GM12864 (cell line): ENCODE data around the gene STK33.

Source experiments
- DNase-seq: peaks from one replicate; pipeline ENCODE4 v3.0.0-alpha.2; 2011; ENCODE audit warnings: low read depth
- H3K4me3 ChIP-seq: 2 replicates; pipeline ENCODE4 v1.5.1; 2011; ENCODE audit warnings: mild to moderate bottlenecking, low read depth, low read length, control low read depth
- TF ChIP-seq, protein P1 (sequence below): IDR thresholded peaks from 2 replicates; pipeline ENCODE4 v1.5.1; 2011; ENCODE audit warnings: low read depth, mild to moderate bottlenecking, moderate library complexity, low read length, control low read depth, inconsistent platforms; ENCODE audit errors: missing control alignments

Gene STK33

DNA sequence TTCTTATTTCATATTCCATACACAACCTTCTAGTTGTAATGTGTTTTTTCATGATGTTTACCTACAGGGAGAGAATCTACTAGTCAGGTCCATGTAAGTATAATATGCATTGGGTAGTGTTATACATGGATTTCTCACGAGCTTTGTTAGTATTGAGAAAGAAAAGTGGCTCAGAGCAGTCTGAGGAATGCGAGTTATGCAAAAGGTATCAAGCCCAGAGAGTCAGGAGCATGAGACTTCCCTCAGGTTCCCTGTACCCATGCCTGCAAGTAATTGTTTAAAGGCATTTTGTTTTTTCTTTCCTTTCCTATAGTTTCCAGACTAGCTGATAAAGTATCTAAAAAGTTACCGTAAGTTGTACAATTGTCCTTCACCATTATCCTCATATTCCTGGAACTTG lies 66.1 kb downstream of the STK33 start:
- TF ChIP-seq, protein P1, sequence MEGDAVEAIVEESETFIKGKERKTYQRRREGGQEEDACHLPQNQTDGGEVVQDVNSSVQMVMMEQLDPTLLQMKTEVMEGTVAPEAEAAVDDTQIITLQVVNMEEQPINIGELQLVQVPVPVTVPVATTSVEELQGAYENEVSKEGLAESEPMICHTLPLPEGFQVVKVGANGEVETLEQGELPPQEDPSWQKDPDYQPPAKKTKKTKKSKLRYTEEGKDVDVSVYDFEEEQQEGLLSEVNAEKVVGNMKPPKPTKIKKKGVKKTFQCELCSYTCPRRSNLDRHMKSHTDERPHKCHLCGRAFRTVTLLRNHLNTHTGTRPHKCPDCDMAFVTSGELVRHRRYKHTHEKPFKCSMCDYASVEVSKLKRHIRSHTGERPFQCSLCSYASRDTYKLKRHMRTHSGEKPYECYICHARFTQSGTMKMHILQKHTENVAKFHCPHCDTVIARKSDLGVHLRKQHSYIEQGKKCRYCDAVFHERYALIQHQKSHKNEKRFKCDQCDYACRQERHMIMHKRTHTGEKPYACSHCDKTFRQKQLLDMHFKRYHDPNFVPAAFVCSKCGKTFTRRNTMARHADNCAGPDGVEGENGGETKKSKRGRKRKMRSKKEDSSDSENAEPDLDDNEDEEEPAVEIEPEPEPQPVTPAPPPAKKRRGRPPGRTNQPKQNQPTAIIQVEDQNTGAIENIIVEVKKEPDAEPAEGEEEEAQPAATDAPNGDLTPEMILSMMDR, result no peak
- H3K4me3 ChIP-seq, result no peak overlapping the region
- DNase-seq, result no peak

DNA sequence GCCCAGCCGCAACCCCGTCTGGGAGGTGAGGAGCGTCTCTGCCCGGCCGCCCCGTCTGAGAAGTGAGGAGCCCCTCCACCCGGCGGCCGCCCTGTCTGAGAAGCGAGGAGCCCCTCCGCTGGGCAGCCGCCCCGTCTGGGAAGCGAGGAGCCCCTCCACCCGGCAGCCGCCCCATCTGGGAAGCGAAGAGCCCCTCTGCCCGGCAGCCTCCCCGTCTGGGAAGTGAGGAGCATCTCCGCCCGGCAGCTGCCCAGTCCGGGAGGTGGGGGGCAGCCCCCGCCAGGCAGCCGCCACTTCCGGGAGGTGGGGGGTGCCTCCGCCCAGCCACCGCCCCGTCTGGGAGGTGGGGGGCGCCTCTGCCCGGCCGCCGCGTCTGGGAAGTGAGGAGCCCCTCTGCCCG lies 70.6 kb downstream of the STK33 start:
- no peak overlapping the region for H3K4me3 ChIP-seq
- TF ChIP-seq, protein P1, result no peak
- DNase-seq, result no peak

DNA sequence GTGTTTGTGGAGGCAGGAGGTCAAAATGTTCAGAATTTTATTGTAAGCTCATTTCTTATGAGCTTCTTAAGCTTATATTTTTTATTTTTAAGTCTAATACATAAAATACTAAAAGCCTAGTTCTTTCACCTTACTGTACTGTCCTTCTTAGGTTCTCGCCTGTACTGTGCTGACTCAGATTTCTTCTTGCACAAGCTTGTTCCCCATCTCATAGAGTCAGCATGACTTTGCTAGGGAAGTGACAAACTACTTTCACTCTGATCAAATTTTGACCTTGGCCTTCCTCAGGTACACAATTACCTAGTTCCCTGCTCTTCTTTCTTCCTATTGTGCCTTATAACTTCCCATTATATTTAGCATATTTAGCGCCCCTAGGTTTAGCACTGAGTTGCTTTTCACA lies 81.5 kb downstream of the STK33 start:
- TF ChIP-seq, protein P1, result no peak
- DNase-seq, result no peak
- no peak overlapping the region for H3K4me3 ChIP-seq

DNA sequence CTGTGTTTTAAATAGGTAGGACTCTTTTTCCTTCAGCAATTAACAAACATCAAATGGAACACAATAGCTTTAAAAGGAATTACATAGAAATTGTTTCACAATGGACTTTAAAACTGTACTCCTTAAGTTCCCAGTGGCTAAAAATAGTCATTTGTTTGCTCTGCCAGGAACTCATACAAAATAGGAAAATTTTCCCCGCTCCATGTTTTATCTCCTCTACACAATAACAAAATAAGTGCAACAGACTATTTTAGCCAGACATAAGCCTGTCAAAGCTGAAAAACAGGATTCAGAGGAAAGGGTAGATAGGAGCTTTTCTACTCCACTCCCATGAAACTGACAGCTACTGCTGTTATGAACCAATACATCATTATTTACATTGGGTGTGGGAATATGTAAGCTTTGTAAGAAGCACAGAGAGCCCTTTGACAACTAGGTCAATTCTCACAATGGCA lies 90.1 kb downstream of the STK33 start:
- DNase-seq, result no peak
- H3K4me3 ChIP-seq, result no peak overlapping the region
- TF ChIP-seq, protein P1, result no peak

DNA sequence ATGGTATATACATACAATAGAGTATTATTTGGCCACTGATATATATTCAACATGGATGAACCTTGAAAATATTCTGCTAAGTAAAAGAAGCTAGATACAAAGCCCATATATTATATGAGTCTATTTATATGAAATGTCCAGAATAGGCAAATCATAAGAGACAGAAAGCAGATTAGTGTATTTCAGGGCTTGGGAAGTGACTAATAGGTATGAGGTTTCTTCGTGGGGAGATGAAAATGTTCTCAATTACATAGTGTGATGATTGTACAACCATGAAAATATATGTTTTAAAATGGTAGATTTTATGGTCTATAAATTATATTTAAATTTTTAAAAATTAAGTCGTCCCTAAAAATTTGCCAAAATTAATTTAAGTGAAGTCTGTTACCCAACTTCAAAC lies 92.2 kb downstream of the STK33 start:
- no peak overlapping the region for H3K4me3 ChIP-seq
- no peak for DNase-seq
- TF ChIP-seq, protein P1, result no peak

DNA sequence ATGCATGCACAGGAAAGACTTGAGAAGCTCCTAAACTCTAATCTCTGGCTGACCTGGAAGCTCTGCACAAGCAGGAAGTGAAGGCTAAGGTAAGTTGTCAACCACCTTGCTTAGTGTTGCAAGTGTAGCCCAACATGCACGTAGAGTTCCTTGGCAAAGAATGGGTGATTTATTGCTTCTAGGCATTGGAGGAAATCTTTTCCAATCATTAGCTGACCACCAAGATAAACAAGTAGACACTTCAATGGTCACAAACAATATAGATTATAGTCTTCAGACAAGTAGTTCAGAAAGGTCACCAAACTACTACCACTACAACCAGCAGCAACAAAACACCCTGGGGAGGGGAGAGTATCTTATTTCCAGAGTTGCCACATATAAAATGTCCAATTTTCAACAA lies 105.6 kb downstream of the STK33 start:
- DNase-seq, result no peak
- TF ChIP-seq, protein P1, result no peak
- no peak overlapping the region for H3K4me3 ChIP-seq

DNA sequence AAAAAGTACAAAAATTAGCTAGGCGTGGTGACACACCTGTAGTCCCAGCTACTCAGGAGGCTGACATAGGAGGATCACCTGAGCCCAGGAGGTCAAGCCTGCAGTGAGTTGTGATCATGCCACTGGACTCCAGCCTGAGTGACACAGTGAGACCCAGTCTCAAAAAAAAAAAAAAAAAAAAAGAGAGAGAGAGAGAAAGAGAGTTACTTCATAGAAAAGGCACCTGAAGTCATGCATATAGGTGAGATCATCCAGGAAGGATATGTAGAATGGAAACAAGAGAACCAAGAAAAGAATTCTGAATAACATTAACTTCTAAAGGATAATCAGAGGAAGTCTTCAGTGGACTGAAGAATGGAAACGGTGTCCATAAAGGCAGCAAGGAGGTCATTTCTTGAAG lies 106.8 kb downstream of the STK33 start:
- TF ChIP-seq, protein P1, result no peak
- H3K4me3 ChIP-seq, result no peak overlapping the region
- DNase-seq, result no peak
